ENCODE measurements around the gene SOX15. TPM values are rescaled to one million over a fixed set of nuclear protein-coding genes. Genes with fewer than 3 reads are reported as not detected.

SOX15 gene
- total RNA-seq, 1 donor from 2014 or later = 74.0 TPM

- no peak for ATAC-seq
Observed at GRCh38 chr17:7576432-7576937, 13.4 kb downstream of the SOX15 start.

- no peak for ATAC-seq
Observed at GRCh38 chr17:7575959-7576358, 13.9 kb downstream of the SOX15 start.

- ATAC-seq = no peak
Observed at GRCh38 chr17:7575481-7575883, 14.4 kb downstream of the SOX15 start.

GRCh38 chr17:7574176-7574953, 15.5 kb downstream of the SOX15 start:
- ATAC-seq = no peak

GRCh38 chr17:7573324-7574080, 16.4 kb downstream of the SOX15 start:
- ATAC-seq = peak; percentile 65

GRCh38 chr17:7572588-7573323, 17.1 kb downstream of the SOX15 start:
- ATAC-seq = peak; percentile 91

- ATAC-seq = no peak
Observed at GRCh38 chr17:7572338-7572587, 17.6 kb downstream of the SOX15 start.

GRCh38 chr17:7570351-7570750, 19.5 kb downstream of the SOX15 start:
- ATAC-seq = no peak

GRCh38 chr17:7569571-7569970, 20.3 kb downstream of the SOX15 start:
- ATAC-seq = no peak

GRCh38 chr17:7563115-7563869, 26.6 kb downstream of the SOX15 start:
- ATAC-seq = no peak

- no peak for ATAC-seq
Observed at GRCh38 chr17:7562208-7562605, 27.7 kb downstream of the SOX15 start.

GRCh38 chr17:7561589-7562207, 28.2 kb downstream of the SOX15 start, which contains the start of gene SENP3:
TSS of gene SENP3 (plus strand) at chr17:7561919. CDS start at chr17:7563077, 1,158 bp downstream.
- ATAC-seq = peak; percentile 85

GRCh38 chr17:7561028-7561575, 28.8 kb downstream of the SOX15 start:
- peak; percentile 80 for ATAC-seq

- ATAC-seq = peak; percentile 43
Observed at GRCh38 chr17:7560172-7561027, 29.5 kb downstream of the SOX15 start.

GRCh38 chr17:7559320-7560171, 30.3 kb downstream of the SOX15 start:
- ATAC-seq = no peak

- peak; percentile 2 for ATAC-seq
Observed at GRCh38 chr17:7558544-7559319, 31.2 kb downstream of the SOX15 start, which contains the start of gene TNFSF13. TSS of gene TNFSF13 (plus strand) at chr17:7558750. CDS start at chr17:7559040, 290 bp downstream.

GRCh38 chr17:7557775-7558543, 31.9 kb downstream of the SOX15 start:
- ATAC-seq = peak; percentile 65

Data from esophagus mucosa (tissue), 1 donor.